HEK293 (cell line): Measurements from ENCODE around the gene GRIN2A.

ENCODE experiments used
- CTCF ChIA-PET: fragments of 350-600 bp; formaldehyde crosslinking; extraction: SDS; loops from one replicate; lab custom pipeline; 2021; ENCODE audit warnings: antibody characterized with exemption; lab: Yijun Ruan, JAX
- POLR2A ChIA-PET: fragments of 300-600 bp; formaldehyde crosslinking; extraction: SDS; loops from one replicate; lab custom pipeline; 2020; ENCODE audit warnings: antibody characterized with exemption, inconsistent platforms; lab: Yijun Ruan, JAX
- H3K27ac ChIP-seq: fragments of 200-500 bp; sonication (Bioruptor generic); 2 replicates; pipeline ENCODE4 v1.5.1; 2014; ENCODE audit warnings: low read depth, low read length, control low read depth, inconsistent platforms; ENCODE audit errors: extremely low read depth
- H3K36me3 ChIP-seq, 2 experiments: fragments of 200-500 bp in 1 of 2; sonication (Bioruptor generic) in 1 of 2; 1 replicate in 1 of 2; 2 replicates in 1 of 2; pipeline ENCODE4 v1.5.1; 2014 to 2017; ENCODE audit warnings: inconsistent platforms in 2 of 2, low read length in 2 of 2; ENCODE audit not compliant: control insufficient read depth in 2 of 2, insufficient read depth in 1 of 2
- H3K4me1 ChIP-seq: fragments of 200-500 bp; sonication (Bioruptor generic); 2 replicates; pipeline ENCODE4 v1.5.1; 2014; ENCODE audit warnings: mild to moderate bottlenecking, low read length, inconsistent platforms; ENCODE audit not compliant: control insufficient read depth, insufficient read depth
- H3K4me3 ChIP-seq: 2 replicates; pipeline ENCODE4 v1.5.1; 2011; ENCODE audit warnings: low read depth, mild to moderate bottlenecking, control low read depth, low read length, moderate library complexity
- H3K9me3 ChIP-seq: fragments of 200-500 bp; sonication (Bioruptor generic); 2 replicates; pipeline ENCODE4 v1.5.1; 2014; ENCODE audit warnings: low read depth, low read length, inconsistent platforms; ENCODE audit not compliant: control insufficient read depth, insufficient read depth
- CTCF ChIP-seq: fragments of 450-650 bp; formaldehyde crosslinking; IDR thresholded peaks from 2 replicates; pipeline ENCODE4 v1.5.1; 2016; ENCODE audit warnings: missing biosample characterization, missing genetic modification characterization
- PRDM2 ChIP-seq: fragments of 450-650 bp; formaldehyde crosslinking; IDR thresholded peaks from 2 replicates; pipeline ENCODE4 v1.5.1; 2016; ENCODE audit warnings: missing biosample characterization, missing genetic modification characterization, borderline replicate concordance
- ZBTB1 ChIP-seq: fragments of 450-650 bp; formaldehyde crosslinking; IDR thresholded peaks from 2 replicates; pipeline ENCODE4 v1.5.1; 2016; ENCODE audit warnings: missing biosample characterization, missing genetic modification characterization
- ZBTB21 ChIP-seq: fragments of 450-650 bp; formaldehyde crosslinking; IDR thresholded peaks from 2 replicates; pipeline ENCODE4 v1.5.1; 2017; ENCODE audit warnings: missing biosample characterization, missing genetic modification characterization
- ZNF112 ChIP-seq: fragments of 450-650 bp; formaldehyde crosslinking; IDR thresholded peaks from 2 replicates; pipeline ENCODE4 v1.5.0; 2017; ENCODE audit warnings: missing biosample characterization, missing genetic modification characterization
- ZNF132 ChIP-seq: fragments of 450-650 bp; formaldehyde crosslinking; IDR thresholded peaks from 2 replicates; pipeline ENCODE4 v1.5.1; 2017; ENCODE audit warnings: missing biosample characterization, missing genetic modification characterization, borderline replicate concordance
- ZNF391 ChIP-seq: fragments of 450-650 bp; formaldehyde crosslinking; IDR thresholded peaks from 2 replicates; pipeline ENCODE4 v1.5.1; 2016; ENCODE audit warnings: low read depth, missing biosample characterization, missing genetic modification characterization, borderline replicate concordance
- ZNF416 ChIP-seq: fragments of 450-650 bp; formaldehyde crosslinking; IDR thresholded peaks from 2 replicates; pipeline ENCODE4 v1.5.1; 2016; ENCODE audit warnings: missing biosample characterization, missing genetic modification characterization
- ZNF501 ChIP-seq: fragments of 450-650 bp; formaldehyde crosslinking; IDR thresholded peaks from 2 replicates; pipeline ENCODE4 v1.5.1; 2016; ENCODE audit warnings: missing biosample characterization, missing genetic modification characterization
- ZNF544 ChIP-seq: fragments of 450-650 bp; formaldehyde crosslinking; IDR thresholded peaks from 2 replicates; pipeline ENCODE4 v1.5.0; 2017; ENCODE audit warnings: missing biosample characterization, missing genetic modification characterization
- ZNF561 ChIP-seq: fragments of 450-650 bp; IDR thresholded peaks from 2 replicates; pipeline ENCODE4 v1.5.1; 2018; ENCODE audit warnings: missing biosample characterization, missing genetic modification characterization, borderline replicate concordance
- ZNF621 ChIP-seq: fragments of 450-650 bp; formaldehyde crosslinking; IDR thresholded peaks from 2 replicates; pipeline ENCODE4 v1.5.1; 2017; ENCODE audit warnings: missing biosample characterization, missing genetic modification characterization
- ZNF623 ChIP-seq: fragments of 450-650 bp; formaldehyde crosslinking; IDR thresholded peaks from 2 replicates; pipeline ENCODE4 v1.5.1; 2016; ENCODE audit warnings: missing biosample characterization, missing genetic modification characterization
- ZSCAN23 ChIP-seq: fragments of 450-650 bp; formaldehyde crosslinking; IDR thresholded peaks from 2 replicates; pipeline ENCODE4 v1.5.1; 2016; ENCODE audit warnings: missing biosample characterization, missing genetic modification characterization
- TF ChIP-seq, protein P1 (sequence below): fragments of 450-650 bp; formaldehyde crosslinking; IDR thresholded peaks from 2 replicates; pipeline ENCODE4; 2016; ENCODE audit warnings: missing biosample characterization, missing genetic modification characterization
- TF ChIP-seq, protein P2 (sequence below): fragments of 450-650 bp; formaldehyde crosslinking; IDR thresholded peaks from 2 replicates; pipeline ENCODE4 v1.5.1; 2016; ENCODE audit warnings: missing biosample characterization, missing genetic modification characterization

Gene GRIN2A

DNA sequence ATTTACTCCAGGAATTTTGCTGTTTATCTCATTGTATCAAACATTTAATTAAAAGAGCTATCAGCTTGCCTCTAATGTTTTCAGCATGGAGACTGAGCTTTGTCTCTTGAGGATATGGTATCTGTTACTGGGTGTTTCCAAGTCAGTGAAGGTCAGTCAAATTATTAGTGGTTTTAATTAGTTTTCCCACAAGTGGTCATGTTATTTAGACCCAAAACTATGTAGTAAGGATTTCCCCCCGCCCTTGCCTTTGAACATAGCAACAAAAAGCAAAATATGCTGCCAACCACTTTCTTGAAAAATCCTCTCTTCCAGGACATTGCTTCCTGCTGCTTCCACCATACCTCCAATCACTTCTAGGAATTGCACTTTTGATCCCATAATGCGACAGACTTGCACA lies 355.6 kb downstream of the GRIN2A start:
- H3K36me3 ChIP-seq: no peaks in the 10 kb centered on the region
- ChIA-PET CTCF (interaction anchor here (0.7 kb wide), 1 partner anchor 13 kb away, joined by 3 read pairs; no protein-coding TSS in a partner anchor), POLR2A (no interaction called here)
- no peak overlapping the region for H3K4me3 ChIP-seq
- no peaks in the 10 kb centered on the region for H3K4me1 ChIP-seq
- no peak overlapping the region for H3K27ac ChIP-seq
- no peak for TF ChIP-seq ZNF621 (tag by site-specific recombination)
- TF ChIP-seq ZNF112: no peak
- TF ChIP-seq ZNF416 (tag by site-specific recombination): no peak
- no peak for TF ChIP-seq PRDM2 (tag by site-specific recombination)
- H3K9me3 ChIP-seq: no peaks in the 10 kb centered on the region

DNA sequence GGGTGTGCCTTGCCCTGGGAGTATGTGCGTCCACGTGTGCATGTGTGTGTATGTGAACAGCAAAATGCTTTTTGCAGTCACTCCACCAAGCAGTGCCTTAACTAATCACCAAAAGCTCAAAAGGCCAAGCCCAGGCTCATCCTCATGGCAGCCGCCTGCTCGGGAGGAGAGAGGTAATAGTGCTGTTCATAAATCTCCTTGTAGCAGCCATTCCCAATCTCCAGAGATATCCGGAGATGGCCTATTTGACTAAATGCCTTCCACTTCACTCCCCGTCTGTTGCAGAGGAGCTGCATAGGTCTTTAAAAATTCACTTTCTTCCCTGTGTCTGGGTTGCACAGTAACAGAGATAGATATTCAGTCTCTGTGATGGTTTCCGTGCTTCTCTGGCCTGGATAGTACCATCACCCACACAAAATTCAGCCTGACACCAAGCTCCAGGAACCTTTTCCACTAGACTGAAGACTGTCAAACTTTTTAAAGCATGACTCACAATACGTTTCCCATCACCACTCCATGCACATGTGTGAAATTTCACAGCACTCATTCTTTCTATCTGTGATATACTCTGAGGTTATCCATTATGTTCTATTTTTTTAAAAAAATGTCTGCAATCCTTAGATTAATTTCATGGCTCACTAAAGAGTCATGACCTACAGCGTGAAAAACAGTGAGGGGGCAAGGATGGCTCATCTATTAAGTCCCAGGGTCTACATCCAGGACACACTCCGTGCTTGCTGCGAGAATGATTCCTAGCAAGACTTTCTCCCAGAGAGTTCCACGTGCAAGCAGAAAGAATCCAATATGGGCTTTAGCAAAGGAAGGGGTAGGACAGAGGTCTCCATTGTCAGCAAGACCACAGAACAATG lies 357.8 kb downstream of the GRIN2A start:
- Histone ChIP-seq H3K9me3 (no peaks in the 10 kb centered on the region), H3K36me3 (no peaks in the 10 kb centered on the region), H3K27ac (no peak overlapping the region), H3K4me1 (no peaks in the 10 kb centered on the region), H3K4me3 (no peak overlapping the region)
- POLR2A ChIA-PET: no interaction called here
- CTCF ChIA-PET: no interaction called here
- TF ChIP-seq ZNF544 (tag by site-specific recombination) (no peak), PRDM2 (tag by site-specific recombination) (no peak), ZNF501 (tag by site-specific recombination) (no peak), ZBTB1 (tag by site-specific recombination) (no peak), ZNF391 (no peak), CTCF (no peak), ZNF623 (tag by site-specific recombination) (no peak), ZBTB21 (no peak), ZNF561 (tag by site-specific recombination) (no peak), ZNF132 (tag by site-specific recombination) (no peak), ZSCAN23 (tag by site-specific recombination) (no peak)
- TF ChIP-seq, protein P1, sequence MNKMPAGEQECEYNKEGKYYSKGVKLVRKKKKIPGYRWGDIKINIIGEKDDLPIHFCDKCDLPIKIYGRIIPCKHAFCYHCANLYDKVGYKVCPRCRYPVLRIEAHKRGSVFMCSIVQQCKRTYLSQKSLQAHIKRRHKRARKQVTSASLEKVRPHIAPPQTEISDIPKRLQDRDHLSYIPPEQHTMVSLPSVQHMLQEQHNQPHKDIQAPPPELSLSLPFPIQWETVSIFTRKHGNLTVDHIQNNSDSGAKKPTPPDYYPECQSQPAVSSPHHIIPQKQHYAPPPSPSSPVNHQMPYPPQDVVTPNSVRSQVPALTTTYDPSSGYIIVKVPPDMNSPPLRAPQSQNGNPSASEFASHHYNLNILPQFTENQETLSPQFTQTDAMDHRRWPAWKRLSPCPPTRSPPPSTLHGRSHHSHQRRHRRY (tag by site-specific recombination): no peak
- TF ChIP-seq, protein P2, sequence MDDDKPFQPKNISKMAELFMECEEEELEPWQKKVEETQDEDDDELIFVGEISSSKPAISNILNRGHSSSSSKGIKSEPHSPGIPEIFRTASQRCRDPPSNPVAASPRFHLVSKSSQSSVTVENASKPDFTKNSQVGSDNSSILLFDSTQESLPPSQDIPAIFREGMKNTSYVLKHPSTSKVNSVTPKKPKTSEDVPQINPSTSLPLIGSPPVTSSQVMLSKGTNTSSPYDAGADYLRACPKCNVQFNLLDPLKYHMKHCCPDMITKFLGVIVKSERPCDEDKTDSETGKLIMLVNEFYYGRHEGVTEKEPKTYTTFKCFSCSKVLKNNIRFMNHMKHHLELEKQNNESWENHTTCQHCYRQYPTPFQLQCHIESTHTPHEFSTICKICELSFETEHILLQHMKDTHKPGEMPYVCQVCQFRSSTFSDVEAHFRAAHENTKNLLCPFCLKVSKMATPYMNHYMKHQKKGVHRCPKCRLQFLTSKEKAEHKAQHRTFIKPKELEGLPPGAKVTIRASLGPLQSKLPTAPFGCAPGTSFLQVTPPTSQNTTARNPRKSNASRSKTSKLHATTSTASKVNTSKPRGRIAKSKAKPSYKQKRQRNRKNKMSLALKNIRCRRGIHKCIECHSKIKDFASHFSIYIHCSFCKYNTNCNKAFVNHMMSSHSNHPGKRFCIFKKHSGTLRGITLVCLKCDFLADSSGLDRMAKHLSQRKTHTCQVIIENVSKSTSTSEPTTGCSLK (tag by site-specific recombination): no peak
